H9 (cell line): ENCODE data around the gene SLC25A11. TPM values are rescaled to one million over a fixed set of nuclear protein-coding genes. Genes with fewer than 3 reads are reported as not detected.

ENCODE experiments used
- DNase-seq: peaks from one replicate; pipeline ENCODE4 v3.0.0-alpha.2; 2017
- H2AFZ ChIP-seq: one replicate; pipeline ENCODE4 v1.6.1; 2013; ENCODE audit warnings: mild to moderate bottlenecking, low read length, control low read depth, moderate library complexity
- H2AK5ac ChIP-seq: 2 replicates; pipeline ENCODE4 v1.6.1; 2013; ENCODE audit warnings: low read length, control low read depth, mixed read lengths; ENCODE audit not compliant: insufficient read length
- H2BK120ac ChIP-seq: one replicate; pipeline ENCODE4 v1.6.1; 2013; ENCODE audit warnings: low read depth, mild to moderate bottlenecking, low read length, control low read depth, inconsistent platforms; ENCODE audit not compliant: poor library complexity, severe bottlenecking
- H2BK12ac ChIP-seq: 2 replicates; pipeline ENCODE4 v1.6.1; 2013; ENCODE audit warnings: low read length, control low read depth, mixed read lengths, low read depth; ENCODE audit not compliant: insufficient read length
- H2BK15ac ChIP-seq: 2 replicates; pipeline ENCODE4 v1.6.1; 2013; ENCODE audit warnings: low read depth, low read length, control low read depth
- H2BK20ac ChIP-seq: one replicate; pipeline ENCODE4 v1.6.1; 2013; ENCODE audit warnings: low read depth, mild to moderate bottlenecking, low read length, control low read depth, inconsistent platforms; ENCODE audit not compliant: poor library complexity, severe bottlenecking
- H2BK5ac ChIP-seq: 2 replicates; pipeline ENCODE4 v1.6.1; 2013; ENCODE audit warnings: low read length, control low read depth, mixed read lengths; ENCODE audit not compliant: insufficient read length
- H3K14ac ChIP-seq: 2 replicates; pipeline ENCODE4 v1.6.1; 2013; ENCODE audit warnings: low read length, control low read depth; ENCODE audit not compliant: insufficient read depth
- H3K18ac ChIP-seq: 2 replicates; pipeline ENCODE4 v1.6.1; 2013; ENCODE audit warnings: low read depth, mild to moderate bottlenecking, mixed read lengths, low read length, control low read depth; ENCODE audit not compliant: insufficient read length
- H3K23ac ChIP-seq: 2 replicates; pipeline ENCODE4 v1.6.1; 2013; ENCODE audit warnings: low read length, control low read depth, mixed read lengths, low read depth; ENCODE audit not compliant: insufficient read length
- H3K23me2 ChIP-seq: 2 replicates; pipeline ENCODE4 v1.6.1; 2013; ENCODE audit warnings: low read depth, mild to moderate bottlenecking, mixed read lengths, low read length, control low read depth; ENCODE audit not compliant: insufficient read length, poor library complexity, severe bottlenecking
- H3K27ac ChIP-seq: 2 replicates; pipeline ENCODE4 v1.5.1; 2013; ENCODE audit warnings: low read length, control low read depth, mixed read lengths, low read depth; ENCODE audit not compliant: insufficient read length
- H3K27me3 ChIP-seq: 2 replicates; pipeline ENCODE4 v1.6.1; 2013; ENCODE audit warnings: low read length, control low read depth, inconsistent platforms; ENCODE audit not compliant: insufficient read depth
- H3K4ac ChIP-seq: 2 replicates; pipeline ENCODE4 v1.6.1; 2013; ENCODE audit warnings: low read depth, mild to moderate bottlenecking, control low read depth, inconsistent platforms, low read length, moderate library complexity
- H3K4me1 ChIP-seq: 2 replicates; pipeline ENCODE4 v1.6.1; 2013; ENCODE audit warnings: low read length, control low read depth, inconsistent platforms; ENCODE audit not compliant: insufficient read depth
- H3K4me2 ChIP-seq: 2 replicates; pipeline ENCODE4 v1.6.1; 2013; ENCODE audit warnings: low read length, control low read depth, mixed read lengths; ENCODE audit not compliant: insufficient read length, insufficient read depth
- H3K56ac ChIP-seq: 2 replicates; pipeline ENCODE4 v1.6.1; 2013; ENCODE audit warnings: low read depth, mild to moderate bottlenecking, mixed read lengths, low read length, control low read depth; ENCODE audit not compliant: insufficient read length
- H3K79me1 ChIP-seq: 2 replicates; pipeline ENCODE4 v1.6.1; 2013; ENCODE audit warnings: low read depth, mild to moderate bottlenecking, moderate library complexity, low read length, control low read depth, inconsistent platforms; ENCODE audit not compliant: insufficient read depth, poor library complexity, severe bottlenecking
- H3K79me2 ChIP-seq: 2 replicates; pipeline ENCODE4 v1.6.1; 2013; ENCODE audit warnings: low read length, control low read depth, inconsistent platforms; ENCODE audit not compliant: insufficient read depth
- H3K9ac ChIP-seq: 2 replicates; pipeline ENCODE4 v1.6.1; 2013; ENCODE audit warnings: low read length, control low read depth, mixed read lengths; ENCODE audit not compliant: insufficient read length; ENCODE audit errors: extremely low read depth
- H3K9me3 ChIP-seq: one replicate; pipeline ENCODE4 v1.6.1; 2013; ENCODE audit warnings: low read depth, low read length, inconsistent platforms; ENCODE audit not compliant: control insufficient read depth
- H3T11ph ChIP-seq: one replicate; pipeline ENCODE4 v1.6.1; 2013; ENCODE audit warnings: mild to moderate bottlenecking, low read length, control low read depth, inconsistent platforms
- H4K20me1 ChIP-seq: one replicate; pipeline ENCODE4 v1.6.1; 2013; ENCODE audit not compliant: control insufficient read depth, insufficient read length, insufficient read depth
- H4K5ac ChIP-seq: 2 replicates; pipeline ENCODE4 v1.6.1; 2013; ENCODE audit warnings: low read depth, mild to moderate bottlenecking, mixed read lengths, low read length, control low read depth; ENCODE audit not compliant: insufficient read length
- H4K8ac ChIP-seq: replicated peaks from 2 replicates; pipeline ENCODE4 v1.6.1; 2013; ENCODE audit warnings: low read length, control low read depth, mixed read lengths, low read depth; ENCODE audit not compliant: insufficient read length
- H4K91ac ChIP-seq: 2 replicates; pipeline ENCODE4 v1.6.1; 2013; ENCODE audit warnings: low read depth, mild to moderate bottlenecking, moderate library complexity, mixed read lengths, low read length, control low read depth; ENCODE audit not compliant: insufficient read length
- H3K27ac Mint-ChIP-seq, 3 experiments: 2 replicates in 2 of 3; 3 replicates in 1 of 3; pipeline ENCODE4 v1.8.0; 2020 to 2021; ENCODE audit warnings: mixed read lengths in 3 of 3, mild to moderate bottlenecking in 1 of 3, moderate library complexity in 1 of 3
- H3K27me3 Mint-ChIP-seq: 2 replicates; pipeline ENCODE4 v1.8.0; 2021; ENCODE audit warnings: low read depth, mild to moderate bottlenecking, moderate library complexity, mixed read lengths
- H3K36me3 Mint-ChIP-seq, 3 experiments: 2 replicates in 2 of 3; 3 replicates in 1 of 3; pipeline ENCODE4 v1.8.0; 2020 to 2021; ENCODE audit warnings: low read depth in 3 of 3, mixed read lengths in 3 of 3; ENCODE audit not compliant: insufficient read depth in 1 of 3
- H3K4me1 Mint-ChIP-seq, 2 experiments: 2 replicates each; pipeline ENCODE4 v1.8.0; 2020; ENCODE audit warnings: mixed read lengths in 2 of 2
- H3K4me3 Mint-ChIP-seq, 2 experiments: 2 replicates in 1 of 2; 3 replicates in 1 of 2; pipeline ENCODE4 v1.8.0; 2020 to 2021; ENCODE audit warnings: mild to moderate bottlenecking in 2 of 2, mixed read lengths in 2 of 2, moderate library complexity in 1 of 2
- H3K9me3 Mint-ChIP-seq, 2 experiments: 2 replicates in 1 of 2; 3 replicates in 1 of 2; pipeline ENCODE4 v1.8.0; 2020; ENCODE audit warnings: mild to moderate bottlenecking in 2 of 2, mixed read lengths in 2 of 2, moderate library complexity in 1 of 2
- WGBS: extraction: QIAGEN DNeasy Blood & Tissue Kit; methylation state at CpG from one replicate; pipeline ENCODE4 v1.1.7; 2013; ENCODE audit warnings: missing lambda C conversion rate, low lambda C conversion rate, mixed read lengths; ENCODE audit not compliant: insufficient read length; ENCODE audit errors: extremely low coverage; 5-methylcytosine and 5-hydroxymethylcytosine counted together
- microRNA-seq: library from miRNA; unstranded; fragments of <30 nt; microRNA quantifications from one replicate; pipeline ENCODE4, GENCODE V29; 2020; ENCODE audit warnings: borderline microRNAs expressed
- total RNA-seq: library from RNA; stranded (reverse); gene quantifications from 2 replicates; pipeline ENCODE4 v1.2.1, GENCODE V29; 2021
- TF ChIP-seq, protein P1 (sequence below): fragments of 200-600 bp; sonication (generic); conservative IDR thresholded peaks from 3 replicates; pipeline ENCODE4 v1.8.0; 2021; ENCODE audit warnings: antibody characterized with exemption, mild to moderate bottlenecking

Gene SLC25A11
- total RNA-seq, 1 experiment from 2014 or later, result 74.9 TPM

DNA sequence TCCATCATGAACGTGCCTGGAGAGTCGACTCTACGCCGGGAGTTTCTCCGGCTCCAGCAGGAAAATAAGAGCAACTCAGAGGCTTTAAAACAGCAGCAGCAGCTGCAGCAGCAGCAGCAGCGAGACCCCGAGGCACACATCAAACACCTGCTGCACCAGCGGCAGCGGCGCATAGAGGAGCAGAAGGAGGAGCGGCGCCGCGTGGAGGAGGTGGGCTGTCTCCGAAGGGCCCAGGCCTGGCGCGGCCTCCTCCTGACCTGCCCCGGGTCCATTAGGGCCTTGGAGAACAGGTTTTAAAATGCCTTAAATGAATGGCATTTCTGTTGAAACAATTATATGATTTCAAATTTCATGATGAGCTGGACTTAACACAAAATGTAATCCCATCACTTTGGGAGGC is 52.3 kb downstream of the SLC25A11 start:
- no CpG with 5 or more reads among the region's 18 CpGs for WGBS
- H3K23me2 ChIP-seq, result no peaks in the 10 kb centered on the region
- peaks cover 0 to 5% of the 10 kb centered on the region in 2 experiments; a peak in 1 of 4 replicates for H3K4me1 Mint-ChIP-seq

More for the DNA sequence above, 52.3 kb downstream of the SLC25A11 start:
- no peak overlapping the region for H4K5ac ChIP-seq
- H3K18ac ChIP-seq, result no peak overlapping the region
- no peak overlapping the region for H3K4ac ChIP-seq
- no peak overlapping the region for H2BK12ac ChIP-seq
- no peak overlapping the region for H3K14ac ChIP-seq
- no peaks in the 10 kb centered on the region for H3K9me3 Mint-ChIP-seq
- H3K27me3 Mint-ChIP-seq, result no peaks in the 10 kb centered on the region
- no peak overlapping the region for H2BK20ac ChIP-seq
- no peak overlapping the region for H2BK5ac ChIP-seq
- H4K8ac ChIP-seq, result no peak overlapping the region
- H3K27me3 ChIP-seq, result no peaks in the 10 kb centered on the region
- H2AK5ac ChIP-seq, result no peak overlapping the region
- no peaks in the 10 kb centered on the region for H3K79me1 ChIP-seq
- no peak overlapping the region for H3K27ac Mint-ChIP-seq
- no peak overlapping the region for H2AFZ ChIP-seq
- no peaks in the 10 kb centered on the region for H3K4me1 ChIP-seq
- TF ChIP-seq, protein P1, sequence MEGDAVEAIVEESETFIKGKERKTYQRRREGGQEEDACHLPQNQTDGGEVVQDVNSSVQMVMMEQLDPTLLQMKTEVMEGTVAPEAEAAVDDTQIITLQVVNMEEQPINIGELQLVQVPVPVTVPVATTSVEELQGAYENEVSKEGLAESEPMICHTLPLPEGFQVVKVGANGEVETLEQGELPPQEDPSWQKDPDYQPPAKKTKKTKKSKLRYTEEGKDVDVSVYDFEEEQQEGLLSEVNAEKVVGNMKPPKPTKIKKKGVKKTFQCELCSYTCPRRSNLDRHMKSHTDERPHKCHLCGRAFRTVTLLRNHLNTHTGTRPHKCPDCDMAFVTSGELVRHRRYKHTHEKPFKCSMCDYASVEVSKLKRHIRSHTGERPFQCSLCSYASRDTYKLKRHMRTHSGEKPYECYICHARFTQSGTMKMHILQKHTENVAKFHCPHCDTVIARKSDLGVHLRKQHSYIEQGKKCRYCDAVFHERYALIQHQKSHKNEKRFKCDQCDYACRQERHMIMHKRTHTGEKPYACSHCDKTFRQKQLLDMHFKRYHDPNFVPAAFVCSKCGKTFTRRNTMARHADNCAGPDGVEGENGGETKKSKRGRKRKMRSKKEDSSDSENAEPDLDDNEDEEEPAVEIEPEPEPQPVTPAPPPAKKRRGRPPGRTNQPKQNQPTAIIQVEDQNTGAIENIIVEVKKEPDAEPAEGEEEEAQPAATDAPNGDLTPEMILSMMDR, result no peak
- H3K79me2 ChIP-seq, result no peaks in the 10 kb centered on the region
- no peak overlapping the region for H3K56ac ChIP-seq
- H3T11ph ChIP-seq, result no peak overlapping the region
- DNase-seq, result no peak
- H2BK15ac ChIP-seq, result no peak overlapping the region
- no peak overlapping the region for H4K91ac ChIP-seq
- H3K23ac ChIP-seq, result no peak overlapping the region
- no peak overlapping the region for H2BK120ac ChIP-seq
- H3K4me2 ChIP-seq, result no peak overlapping the region
- H3K36me3 Mint-ChIP-seq, result peaks cover 20 to 66% (median 61%) of the 10 kb centered on the region in 3 experiments; a peak in 6 of 7 replicates
- H3K9me3 ChIP-seq, result no peaks in the 10 kb centered on the region
- H3K27ac ChIP-seq, result no peak overlapping the region
- H4K20me1 ChIP-seq, result no peaks in the 10 kb centered on the region
- no peak overlapping the region for H3K9ac ChIP-seq
- no peak overlapping the region for H3K4me3 Mint-ChIP-seq

Small RNAs within 50 kb of the gene (microRNA-seq; reads per million reads assigned to microRNA genes)
- not detected for gene MIR6864
- gene MIR6865, result not detected

Other genes with a start within 250 kb of the SLC25A11 start
- gene PELP1, start 235.9 kb downstream of the SLC25A11 start, total RNA-seq, result 148 and 154 TPM in 2 replicates
- gene ARRB2, start 229.4 kb downstream of the SLC25A11 start, total RNA-seq, result 75.3 and 81.1 TPM in 2 replicates
- 17.5 and 19.5 TPM in 2 replicates for gene MED11, start 208.6 kb downstream of the SLC25A11 start, total RNA-seq
- gene ZMYND15, start 200.2 kb downstream of the SLC25A11 start, total RNA-seq, result 0.42 and 0.44 TPM in 2 replicates
- gene CXCL16, start 200.1 kb downstream of the SLC25A11 start, total RNA-seq, result 4.2 and 4.5 TPM in 2 replicates
- gene TM4SF5, start 168.2 kb downstream of the SLC25A11 start, total RNA-seq, result not detected in 2 replicates
- gene VMO1, start 153.7 kb downstream of the SLC25A11 start, total RNA-seq, result 0.31 TPM in 1 of 2 replicates, not detected in the other
- gene GLTPD2, start 151.1 kb downstream of the SLC25A11 start, total RNA-seq, result not detected in 2 replicates
- 244 and 247 TPM in 2 replicates for gene PSMB6, start 143.9 kb downstream of the SLC25A11 start, total RNA-seq
- 63.3 and 66.6 TPM in 2 replicates for gene PLD2, start 132.9 kb downstream of the SLC25A11 start, total RNA-seq
- gene MINK1, start 106.7 kb downstream of the SLC25A11 start, total RNA-seq, result 64.3 and 68.8 TPM in 2 replicates
- gene C17orf107, start 40.5 kb downstream of the SLC25A11 start, total RNA-seq, result 4.0 and 4.4 TPM in 2 replicates
- 0.31 and 0.61 TPM in 2 replicates for gene CHRNE, start 36.9 kb downstream of the SLC25A11 start, total RNA-seq
- gene GP1BA, start 7.8 kb downstream of the SLC25A11 start, total RNA-seq, result not detected in 2 replicates
- 134 and 135 TPM in 2 replicates for gene RNF167, start 222 bp upstream of the SLC25A11 start, total RNA-seq
- 1,149 and 1,217 TPM in 2 replicates for gene PFN1, start 8.5 kb upstream of the SLC25A11 start, total RNA-seq
- 20.7 and 25.4 TPM in 2 replicates for gene ENO3, start 11.1 kb upstream of the SLC25A11 start, total RNA-seq
- gene SPAG7, start 27.8 kb upstream of the SLC25A11 start, total RNA-seq, result 102 and 105 TPM in 2 replicates
- gene CAMTA2, start 47.6 kb upstream of the SLC25A11 start, total RNA-seq, result 13.7 and 15.6 TPM in 2 replicates
- 1.3 and 1.5 TPM in 2 replicates for gene INCA1, start 57.5 kb upstream of the SLC25A11 start, total RNA-seq
- gene KIF1C, start 57.9 kb upstream of the SLC25A11 start, total RNA-seq, result 85.6 and 87.3 TPM in 2 replicates
- gene SLC52A1, start 95.4 kb upstream of the SLC25A11 start, total RNA-seq, result 0.15 and 0.17 TPM in 2 replicates
- gene ZFP3, start 138.4 kb upstream of the SLC25A11 start, total RNA-seq, result 0.11 and 0.18 TPM in 2 replicates
- gene ZNF232, start 171.8 kb upstream of the SLC25A11 start, total RNA-seq, result 44.7 and 46.4 TPM in 2 replicates
- 0.17 and 0.18 TPM in 2 replicates for gene USP6, start 176.0 kb upstream of the SLC25A11 start, total RNA-seq